GM23248 (cell line): ENCODE results near the gene NFKBIE. TPM values are rescaled to one million over a fixed set of nuclear protein-coding genes. Genes with fewer than 3 reads are reported as not detected.

ENCODE experiments used
- DNase-seq: peaks from one replicate; pipeline ENCODE4 v3.0.0-alpha.2; 2015
- H2AFZ ChIP-seq: fragments of 200-600 bp; sonication (generic); 2 replicates; pipeline ENCODE4 v1.6.1; 2016; ENCODE audit warnings: antibody characterized with exemption
- H3F3A ChIP-seq: fragments of 200-600 bp; sonication (generic); 2 replicates; pipeline ENCODE4 v1.6.1; 2016; ENCODE audit warnings: mild to moderate bottlenecking, antibody characterized with exemption, mixed run types; ENCODE audit not compliant: insufficient read depth
- H3K27ac ChIP-seq: fragments of 200-600 bp; sonication (generic); 2 replicates; pipeline ENCODE4 v1.5.1; 2016; ENCODE audit warnings: mild to moderate bottlenecking
- H3K27me3 ChIP-seq: fragments of 200-600 bp; sonication (generic); replicated peaks from 2 replicates; pipeline ENCODE4 v1.6.1; 2016; ENCODE audit warnings: mild to moderate bottlenecking; ENCODE audit not compliant: insufficient read depth
- H3K36me3 ChIP-seq: fragments of 200-600 bp; sonication (generic); 2 replicates; pipeline ENCODE4 v1.6.1; 2016; ENCODE audit warnings: low read depth, mild to moderate bottlenecking
- H3K4me1 ChIP-seq: fragments of 200-600 bp; sonication (generic); 2 replicates; pipeline ENCODE4 v1.6.1; 2016; ENCODE audit warnings: mild to moderate bottlenecking; ENCODE audit not compliant: insufficient read depth
- H3K4me2 ChIP-seq: fragments of 200-600 bp; sonication (generic); one replicate; pipeline ENCODE4 v1.6.1; 2016; ENCODE audit warnings: mild to moderate bottlenecking; ENCODE audit not compliant: unreplicated experiment
- H3K4me3 ChIP-seq: fragments of 200-600 bp; sonication (generic); 2 replicates; pipeline ENCODE4 v1.5.1; 2016; ENCODE audit warnings: mild to moderate bottlenecking
- H3K79me2 ChIP-seq: fragments of 200-600 bp; sonication (generic); 2 replicates; pipeline ENCODE4 v1.6.1; 2016; ENCODE audit warnings: mild to moderate bottlenecking; ENCODE audit not compliant: insufficient read depth
- H3K9ac ChIP-seq: fragments of 200-600 bp; sonication (generic); 2 replicates; pipeline ENCODE4 v1.6.1; 2016; ENCODE audit warnings: mild to moderate bottlenecking
- H3K9me2 ChIP-seq: fragments of 200-600 bp; sonication (generic); 2 replicates; pipeline ENCODE4 v1.6.1; 2016; ENCODE audit warnings: mixed run types, mild to moderate bottlenecking, moderate library complexity; ENCODE audit not compliant: insufficient read depth
- H3K9me3 ChIP-seq: fragments of 200-600 bp; sonication (generic); one replicate; pipeline ENCODE4 v1.6.1; 2017; ENCODE audit warnings: low read depth
- H4K20me1 ChIP-seq: fragments of 200-600 bp; sonication (generic); 2 replicates; pipeline ENCODE4 v1.6.0; 2016; ENCODE audit not compliant: insufficient read depth
- EZH2 ChIP-seq: fragments of 200-600 bp; sonication (generic); IDR thresholded peaks from 2 replicates; pipeline ENCODE4 v1.6.1; 2018; ENCODE audit warnings: antibody characterized with exemption, mild to moderate bottlenecking; ENCODE audit not compliant: insufficient read depth, poor library complexity, severe bottlenecking
- EZH2phosphoT487 ChIP-seq: fragments of 200-600 bp; sonication (generic); IDR thresholded peaks from 2 replicates; pipeline ENCODE4 v1.6.1; 2018; ENCODE audit warnings: antibody characterized with exemption, moderate library complexity, mild to moderate bottlenecking, low read depth; ENCODE audit not compliant: insufficient read depth
- WGBS, 2 experiments: methylation state at CpG; one replicate each; pipeline ENCODE4 v1.1.6; 2015 to 2017; ENCODE audit warnings: low lambda C conversion rate in 2 of 2, low coverage in 1 of 2; ENCODE audit errors: missing lambda C conversion rate in 2 of 2; 5-methylcytosine and 5-hydroxymethylcytosine counted together
- in situ Hi-C: fragments of 300-500 bp; cut with MboI; formaldehyde crosslinking; loops from 2 replicates; pipeline ENCODE4 v1.15.0; 2020
- polyA plus RNA-seq: library from polyadenylated mRNA; unstranded; fragments of >200 nt; fragmentation: Nextera tagmentation; extraction: Ambion mirVana; gene quantifications from 2 replicates; pipeline ENCODE4 v1.2.1, GENCODE V29; 2016
- total RNA-seq: library from RNA; depleted of rRNA; stranded (reverse); fragments of >200 nt; shearing (Covaris generic); gene quantifications from 2 replicates; pipeline ENCODE4 v1.2.3, GENCODE V29; 2014

NFKBIE gene
- total and polyA plus RNA-seq, 2 experiments from 2014 or later: 4.5 to 6.3 TPM

DNA sequence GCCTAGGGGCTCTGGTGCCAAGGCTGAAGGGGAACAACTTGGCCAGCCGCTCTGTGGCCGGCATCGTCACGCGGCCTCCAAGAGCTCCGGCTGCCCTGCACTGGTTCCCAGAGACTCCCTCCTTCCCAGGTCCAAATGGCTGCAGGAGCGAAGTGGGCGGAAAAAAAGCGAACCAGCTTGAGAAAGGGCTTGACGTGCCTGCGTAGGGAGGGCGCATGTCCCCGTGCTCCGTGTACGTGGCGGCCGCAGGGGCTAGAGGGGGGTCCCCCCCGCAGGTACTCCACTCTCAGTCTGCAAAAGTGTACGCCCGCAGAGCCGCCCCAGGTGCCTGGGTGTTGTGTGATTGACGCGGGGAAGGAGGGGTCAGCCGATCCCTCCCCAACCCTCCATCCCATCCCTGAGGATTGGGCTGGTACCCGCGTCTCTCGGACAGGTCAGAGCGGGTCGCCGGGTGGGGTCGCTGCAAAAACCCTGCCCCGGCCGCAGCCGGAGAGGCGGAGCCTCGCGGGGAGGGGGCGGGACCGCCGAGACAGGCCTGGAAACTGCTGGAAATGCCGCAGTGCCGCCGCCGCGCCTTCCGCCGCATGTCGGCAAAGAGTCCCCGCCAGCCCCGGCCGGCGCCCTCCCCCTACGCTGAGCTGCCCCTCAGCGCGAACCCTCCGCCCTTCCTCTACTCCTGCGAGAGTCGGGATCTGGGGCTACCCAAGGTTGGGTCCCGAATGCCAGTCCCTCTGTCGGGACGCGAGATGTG lies 19.3 kb downstream of the NFKBIE start:
- peaks cover 42% of the 10 kb centered on the region for H3K79me2 ChIP-seq
- peak overlapping the region; percentile 100 for H3K4me2 ChIP-seq
- in situ Hi-C loops: no loop called here
- peaks cover 31% of the 10 kb centered on the region for H3K36me3 ChIP-seq
- 1 to 4% methylated on average over 41 to 58 of the region's 62 CpGs for WGBS, 2 experiments
- H3K9me2 ChIP-seq: no peaks in the 10 kb centered on the region
- peak; percentile 83 for DNase-seq
- peak overlapping the region; percentile 33 for H3K27ac ChIP-seq
- peak overlapping the region; percentile 96 for H2AFZ ChIP-seq
- H3K27me3 ChIP-seq: no peaks in the 10 kb centered on the region
- peaks cover 39% of the 10 kb centered on the region for H3F3A ChIP-seq
- TF ChIP-seq EZH2 (no peak), EZH2phosphoT487 (no peak)
- peaks cover 29% of the 10 kb centered on the region; the same call in 1 of the 2 replicates for H4K20me1 ChIP-seq
- H3K9ac ChIP-seq: peak overlapping the region; percentile 99
- H3K9me3 ChIP-seq: no peaks in the 10 kb centered on the region
- H3K4me1 ChIP-seq: peaks cover 19% of the 10 kb centered on the region
- H3K4me3 ChIP-seq: peak overlapping the region; percentile 100

DNA sequence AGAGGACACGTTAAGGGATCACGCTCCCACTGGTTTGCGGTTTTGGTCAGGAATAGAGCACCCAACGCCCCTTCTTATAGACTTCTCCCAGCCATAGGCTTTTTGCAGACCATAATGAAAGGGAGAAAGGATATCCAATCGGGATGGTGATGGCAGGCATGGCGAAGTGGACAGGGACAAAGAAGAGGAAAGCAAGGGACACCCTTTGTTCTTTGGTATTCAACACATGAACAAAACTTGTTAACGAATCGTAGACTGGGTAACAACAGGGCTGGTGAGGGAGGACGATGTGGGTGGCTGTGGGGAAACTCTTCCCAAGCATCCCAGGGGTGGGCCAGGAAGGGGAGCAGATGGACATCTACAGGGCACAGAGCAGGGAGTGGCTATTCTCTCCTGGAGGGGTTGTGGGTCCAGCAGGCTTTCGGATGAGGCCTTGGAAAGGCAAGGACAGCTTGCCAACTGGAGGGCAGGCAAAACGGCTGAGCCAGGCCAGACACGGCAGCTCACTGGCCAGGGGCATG lies 19.9 kb downstream of the NFKBIE start:
- in situ Hi-C loops: no loop called here
- Histone ChIP-seq H3K9me3 (no peaks in the 10 kb centered on the region), H3K79me2 (peaks cover 36% of the 10 kb centered on the region), H3K27ac (peak overlapping the region; percentile 27), H3K4me3 (peak overlapping the region; percentile 100), H3K9ac (peak overlapping the region; percentile 99), H2AFZ (peak overlapping the region; percentile 96), H3K27me3 (no peaks in the 10 kb centered on the region), H3F3A (peaks cover 32% of the 10 kb centered on the region), H3K4me1 (peaks cover 16% of the 10 kb centered on the region), H3K9me2 (no peaks in the 10 kb centered on the region), H3K4me2 (peak overlapping the region; percentile 100), H3K36me3 (peaks cover 25% of the 10 kb centered on the region), H4K20me1 (peaks cover 24% of the 10 kb centered on the region; the same call in 1 of the 2 replicates)
- WGBS, 2 experiments: 60 to 62% methylated on average over 12 of the region's 12 CpGs
- TF ChIP-seq EZH2phosphoT487 (no peak), EZH2 (no peak)
- DNase-seq: no peak

DNA sequence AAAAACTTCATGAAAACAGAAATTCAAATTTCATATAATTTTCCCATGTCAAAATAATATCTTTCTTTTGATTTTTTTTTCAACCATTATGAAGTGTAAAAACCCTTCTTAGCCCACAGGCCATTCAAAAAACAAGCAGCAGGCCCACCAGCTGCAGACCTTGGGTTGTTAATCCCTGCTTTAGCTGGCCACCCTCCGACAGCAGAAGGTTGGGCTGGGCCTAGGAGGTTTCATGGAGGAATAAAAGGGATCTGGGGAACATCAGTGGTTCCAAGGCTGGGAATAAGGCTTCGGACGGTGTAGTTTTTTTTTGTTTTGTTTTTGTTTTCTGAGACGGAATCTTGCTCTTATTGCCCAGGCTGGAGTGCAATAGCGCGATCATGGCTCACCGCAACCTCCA lies 22.0 kb downstream of the NFKBIE start:
- Histone ChIP-seq H3K4me2 (no peak overlapping the region), H3K79me2 (peaks cover 15% of the 10 kb centered on the region), H3K27ac (no peak overlapping the region), H3K4me3 (no peak overlapping the region), H3K9me2 (no peaks in the 10 kb centered on the region), H3K36me3 (peaks cover 4% of the 10 kb centered on the region; the same call in 1 of the 2 replicates), H3K9ac (no peak overlapping the region), H2AFZ (no peak overlapping the region), H3K4me1 (peaks cover 3% of the 10 kb centered on the region), H3K9me3 (no peaks in the 10 kb centered on the region), H4K20me1 (peaks cover 6% of the 10 kb centered on the region; the same call in 1 of the 2 replicates), H3F3A (peaks cover 16% of the 10 kb centered on the region), H3K27me3 (no peaks in the 10 kb centered on the region)
- in situ Hi-C loops: no loop called here
- TF ChIP-seq EZH2phosphoT487 (no peak), EZH2 (no peak)
- no peak for DNase-seq
- WGBS, 2 experiments: 93 to 99% methylated on average over 5 to 7 of the region's 7 CpGs

DNA sequence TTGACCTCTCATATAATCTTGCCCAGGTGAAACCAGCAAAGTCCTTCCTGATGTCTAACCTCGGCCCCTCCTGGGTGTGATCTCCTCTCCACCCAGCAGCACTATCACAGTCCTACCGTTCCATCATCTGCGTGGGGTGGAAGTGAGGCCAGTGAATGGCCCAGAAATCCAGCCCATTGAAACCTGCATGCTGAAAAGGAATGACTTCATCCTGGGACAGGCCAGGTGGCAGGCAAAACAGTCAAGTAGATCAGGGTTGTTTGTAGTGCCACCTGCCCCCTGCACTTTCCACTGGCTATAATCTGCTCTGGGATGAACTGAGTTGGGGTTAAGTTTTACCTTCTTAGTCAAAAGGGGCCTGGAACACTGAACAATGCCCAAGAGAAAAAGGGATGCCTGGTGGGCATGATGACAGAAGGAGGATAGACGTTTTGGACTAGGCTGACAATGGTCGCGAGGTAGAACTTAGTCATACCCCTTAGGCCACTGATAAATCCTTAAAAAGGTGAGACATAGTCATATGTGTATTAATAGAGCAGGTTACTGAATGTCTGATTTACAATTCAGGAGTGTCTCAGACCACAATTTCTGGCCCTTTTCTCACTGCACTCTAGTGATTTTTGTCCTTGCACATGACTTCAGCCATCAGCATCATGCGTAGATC lies 26.5 kb downstream of the NFKBIE start:
- WGBS, 2 experiments: 71 to 76% methylated on average over 7 of the region's 7 CpGs
- TF ChIP-seq EZH2: no peak
- TF ChIP-seq EZH2phosphoT487: no peak
- peak overlapping the region; percentile 85; the same call in 1 of the 2 replicates for H3K9ac ChIP-seq
- H3K4me1 ChIP-seq: peaks cover 28% of the 10 kb centered on the region
- no peaks in the 10 kb centered on the region for H4K20me1 ChIP-seq
- no peak overlapping the region for H3K4me2 ChIP-seq
- H3K79me2 ChIP-seq: no peaks in the 10 kb centered on the region
- no peaks in the 10 kb centered on the region for H3K9me2 ChIP-seq
- in situ Hi-C loops: no loop called here
- no peak overlapping the region for H2AFZ ChIP-seq
- DNase-seq: no peak
- H3K4me3 ChIP-seq: no peak overlapping the region
- H3K27ac ChIP-seq: peak overlapping the region; percentile 82; the same call in 1 of the 2 replicates
- no peaks in the 10 kb centered on the region for H3K9me3 ChIP-seq
- peaks cover 27% of the 10 kb centered on the region for H3F3A ChIP-seq
- H3K27me3 ChIP-seq: no peaks in the 10 kb centered on the region
- no peaks in the 10 kb centered on the region for H3K36me3 ChIP-seq
